ENCODE data around the gene HOXB1. TPM values are rescaled to one million over a fixed set of nuclear protein-coding genes. Genes with fewer than 3 reads are reported as not detected.

Gene HOXB1
- polyA plus RNA-seq, 1 donor (not counting 4 experiments of a cell fraction or from before 2014, with no cell fraction given) = not detected

DNA sequence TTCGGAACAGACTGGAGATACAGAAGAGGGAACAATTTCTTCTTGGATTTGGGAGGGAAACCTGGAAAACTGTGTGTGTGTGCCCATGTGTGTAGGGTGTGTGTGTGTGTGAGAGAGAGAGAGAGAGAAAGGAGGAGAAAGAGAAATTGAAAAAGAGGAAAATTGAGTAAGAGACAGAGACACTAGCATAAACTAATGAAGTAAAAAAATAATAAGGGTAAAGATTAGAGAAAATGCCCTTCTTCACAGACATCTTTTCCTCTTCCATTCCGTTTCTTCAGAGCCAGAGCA, 28.0 kb upstream of the HOXB1 start:
- H3K4me1 ChIP-seq (ENCODE audit: control insufficient read depth, extremely low read depth, insufficient read depth, low read length) = peaks cover 14% of the 10 kb centered on the region

DNA sequence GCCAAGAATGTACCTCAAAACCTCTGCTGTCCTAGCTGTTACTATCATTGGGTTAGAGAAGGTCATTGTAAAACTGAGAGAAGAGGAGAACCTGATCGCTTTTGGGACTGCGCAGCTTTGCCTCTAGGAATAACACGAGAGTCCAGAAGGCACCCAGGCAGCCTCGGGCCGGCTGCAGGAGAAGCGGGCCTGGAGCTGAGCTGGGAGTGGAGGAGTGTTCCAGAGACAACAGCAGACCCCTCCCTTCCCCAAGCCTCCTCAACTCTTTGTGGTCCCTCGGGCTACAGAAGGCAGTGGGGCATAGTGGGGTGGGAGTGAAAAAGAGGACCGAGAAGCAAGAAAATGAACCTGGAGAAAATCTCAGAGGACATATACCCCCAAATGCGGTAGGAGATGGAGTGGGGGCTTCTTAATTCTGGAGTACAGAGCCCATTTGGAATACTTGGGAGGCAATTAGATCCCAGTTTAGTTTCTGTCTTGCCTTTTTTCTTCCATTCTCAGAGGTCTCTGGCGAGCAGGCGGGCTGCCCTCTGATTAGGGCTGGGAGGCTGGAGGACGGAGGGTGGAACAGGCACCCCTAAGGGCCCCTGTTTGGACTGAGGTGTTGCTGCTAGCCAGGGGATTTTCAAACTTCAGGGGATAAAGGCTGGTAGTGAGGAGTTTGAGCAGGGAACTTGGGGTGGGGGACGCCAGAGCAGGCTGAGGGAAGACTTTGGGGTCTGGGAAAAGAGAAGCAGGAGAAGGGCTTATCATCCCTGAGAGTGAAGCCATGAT, 27.4 kb upstream of the HOXB1 start:
- Histone ChIP-seq H3K4me1 (ENCODE audit: control insufficient read depth, extremely low read depth, insufficient read depth, low read length) (peaks cover 14% of the 10 kb centered on the region), H3K4me3 (ENCODE audit: control insufficient read depth in 2 of 3, extremely low read depth in 1 of 3, insufficient read depth in 2 of 3, low read depth in 1 of 3, low read length in 3 of 3) (no peak overlapping the region), H3K27ac (ENCODE audit: control insufficient read depth, insufficient read depth, low read length) (no peak overlapping the region), H4K20me1 (ENCODE audit: control insufficient read depth, extremely low read depth, insufficient read depth, low read length) (no peaks in the 10 kb centered on the region), H3K4me2 (ENCODE audit: control insufficient read depth, extremely low read depth, insufficient read depth, low read depth, low read length) (peak overlapping the region; percentile 16), H3K27me3 (ENCODE audit: control insufficient read depth, extremely low read depth, insufficient read depth, low read length) (peaks cover 31% of the 10 kb centered on the region), H3K79me2 (ENCODE audit: control insufficient read depth, insufficient read depth, low read length) (no peaks in the 10 kb centered on the region), H2AFZ (ENCODE audit: control insufficient read depth, low read length) (no peak overlapping the region), H3K36me3 (ENCODE audit: control insufficient read depth in 2 of 2, extremely low read depth in 1 of 2, insufficient read depth in 2 of 2, low read length in 2 of 2) (peaks cover 0 to 3% of the 10 kb centered on the region in 2 experiments), H3K9ac (ENCODE audit: control insufficient read depth, extremely low read depth, insufficient read depth, low read length) (no peak overlapping the region), H3K9me1 (ENCODE audit: control insufficient read depth, extremely low read depth, insufficient read depth, low read length) (no peaks in the 10 kb centered on the region), H3K9me3 (ENCODE audit: control insufficient read depth, low read depth, low read length) (no peaks in the 10 kb centered on the region)
- dilution Hi-C loops (cut with MboI; ENCODE audit: extremely low pct_ligation_motif_present, low sequenced_read_pairs) = no loop called here
- FAIRE-seq = no peak
- DNase-seq (ENCODE audit: low read depth, low spot score) = no peak
- TF ChIP-seq EZH2 (IDR thresholded peaks at IDR 0.05; ENCODE audit: low read length) (no peak), CTCF (optimal IDR thresholded peaks at IDR 0.05 in 1 of 3, IDR thresholded peaks at IDR 0.05 in 1 of 3, conservative IDR thresholded peaks at IDR 0.05 in 1 of 3; ENCODE audit: extremely low read depth in 1 of 3, insufficient read depth in 2 of 3, low read length in 3 of 3) (no peak)

More for the DNA sequence above, 28.0 kb upstream of the HOXB1 start:
- H3K36me3 ChIP-seq (ENCODE audit: control insufficient read depth in 2 of 2, extremely low read depth in 1 of 2, insufficient read depth in 2 of 2, low read length in 2 of 2) = peaks cover 0 to 3% of the 10 kb centered on the region in 2 experiments
- no peak overlapping the region for H3K4me3 ChIP-seq (ENCODE audit: control insufficient read depth in 2 of 3, extremely low read depth in 1 of 3, insufficient read depth in 2 of 3, low read depth in 1 of 3, low read length in 3 of 3)
- dilution Hi-C loops (cut with MboI; ENCODE audit: extremely low pct_ligation_motif_present, low sequenced_read_pairs) = no loop called here
- no peaks in the 10 kb centered on the region for H3K9me3 ChIP-seq (ENCODE audit: control insufficient read depth, low read depth, low read length)
- no peaks in the 10 kb centered on the region for H4K20me1 ChIP-seq (ENCODE audit: control insufficient read depth, extremely low read depth, insufficient read depth, low read length)
- no peaks in the 10 kb centered on the region for H3K79me2 ChIP-seq (ENCODE audit: control insufficient read depth, insufficient read depth, low read length)
- no peak overlapping the region for H2AFZ ChIP-seq (ENCODE audit: control insufficient read depth, low read length)
- no peak for DNase-seq (ENCODE audit: low read depth, low spot score)
- no peak for TF ChIP-seq CTCF (optimal IDR thresholded peaks at IDR 0.05 in 1 of 3, IDR thresholded peaks at IDR 0.05 in 1 of 3, conservative IDR thresholded peaks at IDR 0.05 in 1 of 3; ENCODE audit: extremely low read depth in 1 of 3, insufficient read depth in 2 of 3, low read length in 3 of 3)
- TF ChIP-seq EZH2 (IDR thresholded peaks at IDR 0.05; ENCODE audit: low read length) = no peak
- H3K9me1 ChIP-seq (ENCODE audit: control insufficient read depth, extremely low read depth, insufficient read depth, low read length) = no peaks in the 10 kb centered on the region
- H3K27me3 ChIP-seq (ENCODE audit: control insufficient read depth, extremely low read depth, insufficient read depth, low read length) = peaks cover 34% of the 10 kb centered on the region
- no peak overlapping the region for H3K27ac ChIP-seq (ENCODE audit: control insufficient read depth, insufficient read depth, low read length)
- H3K9ac ChIP-seq (ENCODE audit: control insufficient read depth, extremely low read depth, insufficient read depth, low read length) = no peak overlapping the region
- H3K4me2 ChIP-seq (ENCODE audit: control insufficient read depth, extremely low read depth, insufficient read depth, low read depth, low read length) = no peak overlapping the region
- no peak for FAIRE-seq

All from keratinocyte (primary cell).